VCaP (cell line): Measurements from ENCODE around the gene MAS1L.

Experiments
- H3K27ac ChIP-seq: fragments of 450-650 bp; 2 replicates; pipeline ENCODE4 v1.5.1; 2017
- TF ChIP-seq, protein P1 (sequence below): fragments of 450-650 bp; conservative IDR thresholded peaks from 2 replicates; pipeline ENCODE4 v1.5.1; 2017; ENCODE audit warnings: mild to moderate bottlenecking, moderate library complexity

Gene MAS1L

DNA sequence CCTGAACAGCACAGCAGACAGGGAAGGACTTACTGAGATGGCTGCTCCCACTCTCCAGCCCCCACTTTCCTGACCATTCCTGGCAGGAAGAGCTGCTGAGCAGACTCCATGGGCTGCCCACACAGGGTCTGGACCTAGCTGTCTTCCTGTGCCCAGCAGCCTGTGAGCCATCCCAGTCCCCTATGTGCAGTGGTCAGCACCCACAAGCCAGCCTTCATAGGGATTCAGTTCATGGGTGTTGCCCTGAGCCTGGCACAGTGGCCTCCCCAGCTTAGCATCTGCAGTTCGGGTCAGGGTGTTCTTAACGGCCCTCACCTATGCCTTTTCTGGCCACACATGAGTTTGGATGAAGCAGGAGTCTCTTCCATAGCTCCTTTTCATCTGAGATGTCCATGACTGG is 39.8 kb upstream of the MAS1L start:
- TF ChIP-seq, protein P1, sequence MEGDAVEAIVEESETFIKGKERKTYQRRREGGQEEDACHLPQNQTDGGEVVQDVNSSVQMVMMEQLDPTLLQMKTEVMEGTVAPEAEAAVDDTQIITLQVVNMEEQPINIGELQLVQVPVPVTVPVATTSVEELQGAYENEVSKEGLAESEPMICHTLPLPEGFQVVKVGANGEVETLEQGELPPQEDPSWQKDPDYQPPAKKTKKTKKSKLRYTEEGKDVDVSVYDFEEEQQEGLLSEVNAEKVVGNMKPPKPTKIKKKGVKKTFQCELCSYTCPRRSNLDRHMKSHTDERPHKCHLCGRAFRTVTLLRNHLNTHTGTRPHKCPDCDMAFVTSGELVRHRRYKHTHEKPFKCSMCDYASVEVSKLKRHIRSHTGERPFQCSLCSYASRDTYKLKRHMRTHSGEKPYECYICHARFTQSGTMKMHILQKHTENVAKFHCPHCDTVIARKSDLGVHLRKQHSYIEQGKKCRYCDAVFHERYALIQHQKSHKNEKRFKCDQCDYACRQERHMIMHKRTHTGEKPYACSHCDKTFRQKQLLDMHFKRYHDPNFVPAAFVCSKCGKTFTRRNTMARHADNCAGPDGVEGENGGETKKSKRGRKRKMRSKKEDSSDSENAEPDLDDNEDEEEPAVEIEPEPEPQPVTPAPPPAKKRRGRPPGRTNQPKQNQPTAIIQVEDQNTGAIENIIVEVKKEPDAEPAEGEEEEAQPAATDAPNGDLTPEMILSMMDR, result no peak

DNA sequence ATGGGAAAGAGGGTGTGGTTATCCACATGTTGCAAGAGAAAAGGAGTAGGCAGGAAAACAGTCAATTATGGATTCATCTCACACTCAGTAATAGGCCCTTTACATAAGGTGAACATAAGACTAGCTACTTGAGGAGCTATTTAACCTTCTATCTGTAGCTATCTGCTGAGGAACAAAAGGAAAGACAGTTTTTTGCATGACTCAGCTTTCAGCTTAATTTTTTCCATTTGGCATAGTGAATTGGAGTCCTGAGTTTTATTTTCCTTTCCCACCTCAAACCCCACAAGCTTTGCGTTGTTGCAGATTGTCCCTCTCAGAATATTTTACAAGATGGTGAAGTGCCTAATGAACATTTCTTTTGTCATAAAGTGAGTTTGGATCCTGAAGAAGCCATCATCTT is 39.4 kb upstream of the MAS1L start:
- TF ChIP-seq, protein P1, result no peak
- H3K27ac ChIP-seq, result no peak overlapping the region

More for the DNA sequence above, 39.8 kb upstream of the MAS1L start:
- H3K27ac ChIP-seq, result no peak overlapping the region

DNA sequence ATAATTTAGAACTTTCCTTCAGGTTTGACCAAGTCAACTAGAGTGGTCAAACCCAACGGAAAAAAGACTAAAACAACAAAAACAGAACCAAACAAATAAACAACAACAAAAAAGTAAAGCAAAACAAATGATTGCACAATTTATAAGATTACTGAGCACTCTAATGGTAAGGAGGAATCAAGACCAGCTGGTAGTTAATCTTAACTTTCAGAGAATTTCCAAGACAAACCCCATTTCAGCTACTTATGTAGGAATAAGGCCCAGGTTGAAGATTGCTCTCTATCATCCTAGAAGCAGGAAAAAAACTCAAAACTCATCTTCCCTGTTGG is 37.5 kb upstream of the MAS1L start:
- TF ChIP-seq, protein P1, result no peak
- peak overlapping the region; percentile 38; the same call in 1 of the 2 replicates for H3K27ac ChIP-seq

DNA sequence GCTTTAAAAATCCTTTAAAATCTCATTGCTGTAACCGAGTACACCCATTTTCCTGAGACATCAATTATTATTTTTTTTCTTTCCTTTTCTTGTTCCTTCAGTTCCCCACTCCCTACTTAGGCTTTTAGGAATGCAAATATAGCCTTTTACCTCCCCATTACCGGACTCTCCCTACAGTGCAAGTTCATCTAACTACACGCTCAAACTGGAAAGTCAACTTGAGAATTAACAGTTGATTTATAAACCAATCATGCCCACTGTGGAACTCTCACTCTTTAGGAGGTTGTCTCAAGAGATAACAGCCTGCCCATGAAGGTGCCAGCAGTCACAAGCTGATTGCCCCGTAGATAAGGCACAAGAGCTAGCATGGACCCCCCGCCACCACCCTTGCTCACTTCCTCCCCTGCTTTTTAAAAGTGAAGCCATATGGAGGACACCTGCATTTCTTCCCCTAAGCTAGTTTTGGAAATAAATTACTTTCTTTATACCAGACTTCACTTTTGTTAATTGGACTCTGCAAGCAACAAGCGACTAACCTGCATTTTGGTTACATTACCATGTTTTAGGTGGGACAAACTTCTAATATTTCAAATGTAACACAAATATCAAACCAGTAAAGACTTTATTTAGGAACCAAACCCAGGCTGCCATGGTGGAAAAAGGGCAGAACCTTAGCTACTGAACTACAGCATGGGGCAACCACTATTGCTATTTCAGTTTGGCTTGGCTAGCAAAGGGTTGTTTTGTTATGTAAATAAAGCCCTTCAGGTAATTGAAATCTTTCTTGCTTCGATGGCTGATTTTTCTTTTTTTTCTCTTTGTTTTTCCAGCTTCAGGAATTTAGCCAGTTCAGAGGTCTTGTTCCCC is 36.9 kb upstream of the MAS1L start:
- TF ChIP-seq, protein P1, result no peak
- H3K27ac ChIP-seq, result peak overlapping the region; percentile 38

DNA sequence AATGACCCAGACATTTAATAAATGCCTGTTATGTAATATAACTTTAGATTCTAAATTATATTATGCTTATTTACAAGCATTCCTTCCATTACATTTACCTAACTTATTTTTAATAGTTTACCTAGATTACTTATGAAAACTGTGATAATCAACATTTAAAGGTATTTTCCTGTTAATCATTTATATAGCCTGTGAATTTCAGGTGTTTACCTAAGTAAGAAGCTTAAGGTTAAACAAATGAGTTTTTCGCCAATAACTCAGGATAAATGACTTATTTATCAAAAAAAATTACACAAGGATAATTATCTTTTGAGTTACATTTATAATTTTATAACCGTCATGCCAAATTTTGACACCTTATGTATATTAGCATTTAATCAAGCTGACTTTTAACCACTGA is 36.3 kb upstream of the MAS1L start:
- TF ChIP-seq, protein P1, result no peak
- H3K27ac ChIP-seq, result peak overlapping the region; percentile 38

DNA sequence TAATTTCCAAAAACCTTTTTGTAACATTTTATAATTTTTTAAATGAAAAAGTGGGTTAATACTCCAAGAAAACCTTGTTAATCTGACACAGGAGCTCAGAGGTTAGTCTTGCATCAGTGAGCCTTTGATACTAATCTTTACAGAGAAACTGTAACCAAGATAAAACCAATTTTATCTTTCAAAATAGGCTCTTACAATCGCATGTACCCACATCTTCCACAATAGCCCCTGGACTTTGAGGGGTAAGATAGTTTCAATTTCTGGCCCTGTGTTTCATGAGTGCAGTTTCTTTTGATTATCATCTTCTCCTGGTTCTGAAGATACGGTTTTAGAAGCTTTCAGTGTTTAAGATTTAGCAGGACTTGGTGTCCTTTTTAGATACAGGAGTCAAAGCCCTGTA is 34.5 kb upstream of the MAS1L start:
- TF ChIP-seq, protein P1, result no peak
- peak overlapping the region; percentile 35 for H3K27ac ChIP-seq

DNA sequence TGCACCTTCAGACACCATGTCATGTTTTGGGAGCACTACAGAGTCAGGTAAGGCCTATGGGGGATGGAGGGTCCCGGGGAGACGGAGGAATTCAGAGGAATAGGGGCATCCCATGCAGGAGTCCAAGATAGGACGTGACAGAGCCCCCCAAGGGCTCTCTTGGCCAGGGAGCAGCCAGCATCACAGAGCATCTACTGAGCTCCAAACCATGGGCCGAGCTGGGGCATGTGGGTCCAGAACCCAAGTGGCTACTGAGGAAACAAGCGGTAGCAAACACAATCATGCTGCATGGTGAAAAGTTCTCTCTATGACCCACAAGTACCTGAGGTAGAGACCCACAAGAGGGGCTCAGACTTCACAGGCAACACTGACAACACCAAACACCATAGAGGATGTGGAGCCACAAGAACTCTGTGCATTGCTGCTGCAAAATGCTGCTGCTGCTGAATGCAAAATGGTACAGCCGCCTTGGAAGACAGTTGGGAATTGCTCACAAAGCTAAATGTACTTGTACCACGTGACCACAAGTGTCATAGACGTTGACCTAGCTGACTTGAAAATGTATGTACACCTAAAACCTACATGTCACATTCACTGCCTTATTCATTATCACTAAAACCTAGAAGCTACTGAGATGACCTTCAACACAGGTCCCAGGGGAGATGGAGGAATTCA is 33.4 kb upstream of the MAS1L start:
- no peak overlapping the region; the same call in 1 of the 2 replicates for H3K27ac ChIP-seq
- TF ChIP-seq, protein P1, result no peak
